ENCODE results near the gene PHLDA2.
A peak's percentile ranks its signal among the peaks of the same experiment; 100 is the strongest.

PHLDA2 gene, protein sequence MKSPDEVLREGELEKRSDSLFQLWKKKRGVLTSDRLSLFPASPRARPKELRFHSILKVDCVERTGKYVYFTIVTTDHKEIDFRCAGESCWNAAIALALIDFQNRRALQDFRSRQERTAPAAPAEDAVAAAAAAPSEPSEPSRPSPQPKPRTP
- 0.33 to 7.0 (median 2.6) reads per million in 17 experiments for total RNA-seq

DNA sequence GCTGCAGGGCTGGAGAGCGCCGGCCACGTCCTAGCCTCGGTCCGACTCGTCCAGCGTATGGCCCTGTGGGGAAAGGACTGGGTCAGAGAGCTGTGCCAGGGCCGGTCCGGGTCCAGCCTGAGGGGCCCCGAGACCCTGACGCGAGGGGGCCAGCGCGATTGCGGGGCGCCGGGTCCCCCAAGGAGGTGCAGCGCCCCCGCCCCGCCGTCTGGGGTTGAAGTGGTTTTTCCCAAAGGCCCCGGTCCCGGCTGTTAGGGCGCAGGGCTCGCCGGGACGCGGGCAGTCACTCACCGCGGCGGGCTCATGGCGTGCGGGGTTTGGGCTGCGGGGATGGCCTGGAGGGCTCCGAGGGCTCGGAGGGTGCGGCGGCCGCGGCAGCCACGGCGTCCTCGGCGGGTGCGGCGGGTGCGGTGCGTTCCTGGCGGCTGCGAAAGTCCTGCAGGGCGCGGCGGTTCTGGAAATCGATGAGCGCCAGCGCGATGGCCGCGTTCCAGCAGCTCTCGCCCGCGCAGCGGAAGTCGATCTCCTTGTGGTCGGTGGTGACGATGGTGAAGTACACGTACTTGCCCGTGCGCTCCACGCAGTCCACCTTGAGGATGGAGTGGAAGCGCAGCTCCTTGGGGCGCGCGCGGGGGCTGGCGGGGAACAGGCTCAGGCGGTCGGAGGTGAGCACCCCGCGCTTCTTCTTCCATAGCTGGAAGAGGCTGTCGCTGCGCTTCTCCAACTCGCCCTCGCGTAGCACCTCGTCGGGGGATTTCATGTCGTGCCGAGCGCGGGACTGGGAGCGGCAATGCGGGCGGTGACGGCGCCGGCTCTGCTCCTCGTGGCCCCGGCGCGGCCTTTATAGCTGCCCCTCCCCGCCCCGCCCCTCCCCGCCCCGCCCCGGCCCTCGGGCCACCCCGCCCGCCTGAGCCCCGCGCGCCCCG lies at the start of gene PHLDA2:
Gene PHLDA2, minus strand, starts transcription at position 816 of the 926 bp plus-strand sequence. Its CDS starts 56 bp downstream, at position 760.
- DNase-seq: peak; percentile 69 to 88 (median 77)

DNA sequence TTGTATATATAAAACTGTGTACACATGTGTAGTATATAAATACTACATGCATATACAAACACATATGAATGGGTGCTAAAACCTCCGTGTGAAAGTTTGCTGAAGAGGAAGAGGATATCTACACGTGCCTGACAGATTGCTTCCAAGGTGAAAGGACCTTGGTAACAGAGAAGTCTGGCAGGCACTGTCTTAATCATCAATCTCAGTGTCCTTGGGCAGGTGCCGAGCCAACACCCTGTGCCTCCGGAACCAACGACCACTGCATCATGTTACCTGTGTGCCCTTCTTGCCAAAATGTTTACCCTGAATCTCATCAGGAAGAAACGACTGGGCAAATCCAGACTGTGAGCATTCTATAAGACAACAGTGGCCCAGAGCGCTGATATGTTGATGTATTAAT lies 47.9 kb upstream of the PHLDA2 start:
- DNase-seq: no peak

DNA sequence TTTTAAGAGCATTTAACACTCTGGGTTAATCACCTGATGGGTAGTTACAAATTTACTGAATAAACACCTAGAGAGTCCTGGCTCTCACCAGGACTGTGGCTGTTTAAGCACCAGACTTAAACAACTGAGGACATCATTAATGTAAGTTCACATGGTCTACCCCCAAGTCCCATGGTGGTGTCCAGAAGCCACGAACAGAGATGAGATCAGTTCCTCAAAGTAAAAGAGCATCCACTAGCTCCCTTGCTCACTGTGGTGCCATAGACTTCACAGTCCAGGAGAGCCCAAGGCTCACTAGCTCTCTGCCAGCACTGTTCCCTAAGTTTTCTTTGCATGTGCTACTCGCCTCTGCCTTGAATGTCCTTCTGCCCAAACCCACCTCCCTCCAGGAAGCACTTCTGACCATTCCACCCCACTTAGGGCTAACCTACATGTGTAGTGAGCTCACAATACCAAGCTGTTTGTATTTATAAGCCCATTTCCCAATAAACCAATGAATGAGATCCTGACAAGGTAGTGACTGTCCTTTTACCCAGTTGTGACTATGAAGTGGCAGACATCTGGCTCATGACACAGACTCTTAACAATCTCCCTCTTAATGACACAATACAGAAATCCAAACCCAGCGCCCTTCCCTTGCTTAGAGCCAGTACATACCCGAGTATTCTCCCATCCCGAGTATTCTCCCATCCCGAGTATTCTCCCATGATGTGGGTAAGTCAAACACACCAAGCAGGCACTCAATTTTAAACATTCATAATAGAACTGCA lies 47.3 kb upstream of the PHLDA2 start:
- peak; percentile 16 to 39 (median 28) for DNase-seq

DNA sequence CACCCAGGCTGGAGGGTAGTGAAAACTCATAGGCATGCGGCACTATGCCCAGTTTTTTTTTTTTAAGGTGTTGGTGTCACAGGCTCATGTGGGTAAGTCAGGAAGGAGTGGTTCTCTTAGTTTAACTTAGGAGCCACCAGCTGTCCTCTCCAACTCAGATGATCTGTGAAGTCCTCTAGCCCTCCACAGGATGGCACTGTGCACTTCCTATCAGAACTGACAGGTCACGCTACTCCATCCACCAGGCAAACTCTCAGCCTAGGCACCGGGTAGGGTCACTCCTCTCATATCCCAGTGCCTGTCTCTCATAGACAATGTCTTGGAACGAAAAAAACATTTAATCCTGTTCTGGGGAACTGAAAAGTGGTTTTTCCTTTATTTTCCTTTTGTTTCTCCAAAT lies 46.4 kb upstream of the PHLDA2 start:
- DNase-seq: peak; percentile 41 to 70 (median 62)

DNA sequence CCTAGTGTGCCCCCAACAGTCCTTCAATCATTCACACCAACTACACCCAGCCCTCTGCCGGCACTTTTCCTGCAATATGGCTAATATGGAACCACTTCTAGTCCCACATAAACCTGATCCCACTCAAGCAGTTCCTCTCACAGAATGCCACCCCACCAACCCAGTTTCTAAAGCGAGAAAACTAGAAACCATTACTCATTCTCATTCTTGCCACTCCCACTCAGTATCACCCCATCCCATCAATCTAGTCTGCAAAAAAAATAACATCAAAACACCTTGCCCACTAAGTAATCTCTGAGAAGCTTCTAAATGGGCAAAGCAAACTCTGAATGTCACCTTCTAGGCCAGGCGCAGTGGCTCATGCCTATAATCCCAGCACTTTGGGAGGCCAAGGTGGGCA lies 45.1 kb upstream of the PHLDA2 start:
- no peak for DNase-seq

DNA sequence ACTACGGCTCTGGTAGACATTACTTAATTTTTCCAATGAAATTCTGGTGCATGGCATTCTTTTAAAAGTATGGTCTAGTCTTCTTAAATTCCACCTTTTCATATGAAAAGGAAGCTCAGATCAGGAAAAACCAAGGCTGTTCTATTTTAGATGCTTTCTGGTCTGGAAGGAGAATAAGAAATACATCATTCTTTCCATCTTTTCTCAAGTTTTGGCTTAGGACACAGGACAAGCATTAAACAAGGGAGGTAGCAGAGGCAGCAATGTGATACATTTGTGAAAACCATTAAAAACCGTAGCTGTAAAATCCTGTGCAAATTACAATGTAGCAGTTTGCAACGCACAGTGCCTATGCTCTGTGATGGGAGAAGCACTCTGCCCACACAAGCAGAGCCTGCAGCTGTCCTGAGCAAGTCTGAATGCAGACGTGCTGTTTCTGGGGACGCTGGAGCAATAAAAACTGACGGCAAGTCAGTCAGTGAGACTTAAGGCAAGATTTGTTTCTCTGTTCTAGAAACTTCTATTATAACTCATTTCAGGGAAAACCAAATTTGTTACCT lies 39.2 kb upstream of the PHLDA2 start:
- DNase-seq: no peak

DNA sequence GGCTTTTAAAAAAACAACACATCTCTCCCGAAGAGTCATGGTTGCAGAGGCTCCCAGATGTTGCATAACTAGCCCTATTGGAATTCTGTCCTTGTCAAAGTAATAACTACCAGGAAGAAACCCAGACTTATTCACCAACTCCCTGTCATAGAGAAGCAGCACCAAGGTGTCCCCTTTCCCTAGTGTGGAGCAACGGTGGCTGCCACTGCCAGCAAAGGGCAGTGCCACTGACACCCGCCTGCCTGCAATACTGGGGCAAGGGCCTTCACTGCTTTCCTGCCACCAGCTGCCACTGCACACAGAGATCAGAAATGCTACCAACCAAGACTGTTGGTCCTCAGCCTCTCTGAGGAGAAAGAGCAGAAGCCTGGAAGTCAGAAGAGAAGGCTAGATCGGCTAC lies 35.6 kb upstream of the PHLDA2 start:
- DNase-seq: no peak

DNA sequence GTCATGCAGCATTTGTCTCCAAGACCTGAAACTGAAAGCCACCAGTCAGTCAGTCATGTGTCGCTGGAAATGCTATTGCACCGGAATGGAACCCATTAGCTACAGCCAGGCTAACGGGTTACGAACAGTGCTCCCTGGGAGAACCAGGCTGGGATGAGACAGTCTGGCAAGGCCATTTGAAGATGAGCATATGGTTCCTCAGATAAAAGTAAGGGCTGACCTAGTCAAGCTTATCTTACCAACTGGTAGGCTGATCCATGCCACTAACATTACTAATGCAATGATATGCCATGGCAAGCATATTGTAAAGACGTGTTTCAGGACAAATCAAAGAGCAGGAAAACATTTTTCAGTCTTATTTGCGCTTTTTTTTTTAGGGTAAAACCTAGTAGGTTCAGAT lies 34.5 kb upstream of the PHLDA2 start:
- DNase-seq: no peak

DNA sequence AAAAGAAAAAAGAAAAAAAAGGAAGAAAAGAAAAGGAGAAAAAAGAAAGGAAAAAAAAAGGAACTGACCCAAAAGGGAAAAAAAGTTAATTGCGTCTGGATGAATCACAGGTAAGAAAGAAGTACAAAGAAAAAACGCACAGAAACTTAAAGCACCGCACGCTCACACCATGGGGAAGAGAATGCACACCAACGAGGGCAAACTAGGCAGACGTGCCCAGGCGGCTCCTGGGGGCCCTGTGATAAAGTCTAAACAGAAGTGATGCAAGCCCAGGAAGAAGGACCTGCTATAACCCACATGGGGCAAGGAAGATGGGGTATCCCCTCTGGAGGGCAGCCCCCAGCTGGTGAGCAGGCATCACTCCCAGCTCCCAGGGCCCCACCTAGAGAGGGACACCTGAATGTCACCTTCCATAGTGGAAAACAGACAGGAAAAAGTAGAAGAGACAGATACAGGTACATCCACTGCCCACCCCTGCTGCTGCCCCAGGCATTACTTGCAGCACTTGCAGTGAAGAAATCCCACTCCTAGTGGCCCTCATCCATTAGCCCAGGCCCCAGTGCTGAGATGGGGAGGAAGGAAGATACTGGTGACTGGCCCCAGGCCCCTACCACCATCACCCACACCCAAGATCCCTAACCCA lies 34.0 kb upstream of the PHLDA2 start:
- DNase-seq: no peak

DNA sequence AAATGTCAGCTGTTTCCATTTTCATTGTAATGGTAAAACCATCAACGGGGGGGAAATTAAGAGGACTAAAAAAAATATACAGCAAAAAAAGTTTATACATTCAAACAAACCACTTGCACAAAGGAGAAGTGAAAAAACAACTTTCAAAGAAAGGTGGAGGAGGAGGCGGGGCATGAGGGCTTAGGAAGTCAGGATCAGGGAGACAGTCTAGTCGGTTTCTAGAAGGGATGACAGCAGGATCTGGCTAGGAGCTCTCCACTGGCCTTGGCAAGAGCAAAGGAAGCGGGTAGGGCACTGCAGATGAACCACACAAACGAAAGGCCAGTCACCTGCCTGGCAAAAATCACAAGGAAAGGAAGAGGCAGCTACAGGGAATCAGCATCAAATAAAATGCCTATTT lies 31.9 kb upstream of the PHLDA2 start:
- DNase-seq: peak in 1 of 4 experiments; percentile 26

DNA sequence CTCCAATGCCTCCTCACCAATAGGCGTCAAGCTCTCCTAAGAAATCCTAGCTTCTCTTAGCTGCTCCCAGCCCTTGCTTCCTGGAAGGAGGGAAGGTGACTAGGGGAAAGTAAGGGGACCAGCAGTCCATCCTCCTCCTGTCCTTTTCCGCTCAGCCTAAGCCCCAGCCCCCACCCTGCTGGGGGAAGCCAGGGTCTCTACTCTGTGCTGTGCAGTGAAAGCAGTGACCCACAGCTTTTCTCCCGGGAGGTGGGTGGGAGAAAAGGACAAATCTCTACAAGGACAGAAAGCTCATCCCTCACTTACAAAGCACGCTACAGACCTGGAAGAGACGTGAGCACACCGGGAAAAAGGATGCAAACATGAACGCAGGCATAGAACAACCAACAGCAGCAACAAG lies 30.9 kb upstream of the PHLDA2 start:
- no peak for DNase-seq

DNA sequence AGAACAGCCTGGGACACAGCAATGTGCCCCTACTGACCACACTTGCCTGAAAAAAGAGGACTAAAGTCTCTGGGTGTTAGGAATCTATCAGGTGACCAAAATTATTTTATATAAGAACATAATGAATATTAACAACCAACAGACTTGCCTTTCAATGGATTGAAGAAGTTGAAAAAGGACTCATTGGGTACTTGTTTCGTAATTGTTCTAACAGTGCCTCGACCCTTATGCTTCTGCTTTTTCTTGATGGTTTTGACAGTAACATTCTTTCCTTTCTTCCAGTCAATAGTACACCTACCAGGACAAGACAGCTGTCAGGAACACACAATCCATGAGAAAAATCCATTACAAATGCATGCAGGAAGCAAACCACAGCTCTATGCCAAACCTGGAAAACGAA lies 29.0 kb upstream of the PHLDA2 start:
- DNase-seq: peak in 2 of 4 experiments; percentile 40 to 49

DNA sequence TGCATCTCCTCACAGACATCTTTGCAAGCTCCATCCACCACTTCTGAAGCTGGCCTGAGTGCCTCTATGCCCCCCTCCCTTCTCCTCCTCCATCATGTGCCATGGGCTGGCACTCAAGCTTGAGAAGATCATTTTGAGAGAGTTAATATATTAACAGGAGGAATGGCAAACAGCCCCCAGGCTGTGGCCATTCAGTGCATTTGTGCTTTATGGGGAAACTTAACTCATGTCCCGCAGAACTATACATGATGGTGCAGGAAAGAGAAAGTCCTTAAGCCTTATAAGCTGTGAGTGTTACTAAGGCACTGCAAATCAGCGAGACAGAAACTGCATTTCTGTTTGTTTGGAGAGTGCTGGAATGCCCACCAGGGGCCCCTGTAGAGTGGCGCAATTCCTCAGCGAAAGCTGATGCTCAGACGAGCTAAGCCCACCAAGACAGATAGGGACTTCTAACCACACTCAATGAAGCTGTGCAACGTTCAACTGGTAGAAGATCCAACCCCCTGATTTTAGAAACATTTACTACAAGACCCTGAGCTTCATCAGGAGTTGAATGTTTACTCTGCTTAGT lies 26.8 kb upstream of the PHLDA2 start:
- no peak for DNase-seq

DNA sequence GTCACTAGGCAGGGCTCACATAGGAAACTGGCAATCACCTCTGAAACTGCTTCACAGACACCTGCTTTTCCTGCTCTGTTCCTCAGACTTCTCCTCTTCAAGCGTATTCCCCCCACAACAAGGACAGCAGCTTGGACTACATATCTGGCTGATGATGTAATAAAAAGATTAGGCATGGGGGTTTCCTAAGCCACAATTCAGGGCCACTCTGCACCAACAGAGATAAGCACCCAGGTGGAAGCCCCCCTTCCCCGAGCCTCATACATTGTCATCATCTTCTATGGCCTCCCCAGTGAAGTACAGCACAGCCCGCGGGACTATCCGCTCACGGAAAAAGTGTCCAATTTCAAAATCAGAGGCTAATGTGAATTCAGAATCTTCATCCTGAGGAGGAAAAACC lies 25.0 kb upstream of the PHLDA2 start:
- DNase-seq: no peak

DNA sequence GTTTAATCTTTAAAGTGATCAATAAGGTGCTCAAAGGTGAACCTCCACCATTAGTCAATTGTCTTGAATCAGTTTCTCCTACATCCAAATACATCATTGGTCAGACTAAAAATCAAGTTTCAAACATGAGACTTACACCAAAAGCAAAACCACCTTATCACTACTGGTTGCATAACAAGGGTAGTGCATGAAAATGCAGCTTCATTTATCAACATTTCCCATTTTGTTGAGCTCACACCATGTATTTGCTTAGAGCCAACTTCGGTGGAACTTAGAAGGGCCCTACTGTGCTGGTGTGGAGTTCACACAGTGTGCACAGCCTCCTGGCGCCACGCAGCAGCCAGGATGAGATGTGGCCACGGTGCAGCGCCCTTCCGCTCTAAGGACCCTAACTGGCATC lies 23.1 kb upstream of the PHLDA2 start:
- no peak for DNase-seq

DNA sequence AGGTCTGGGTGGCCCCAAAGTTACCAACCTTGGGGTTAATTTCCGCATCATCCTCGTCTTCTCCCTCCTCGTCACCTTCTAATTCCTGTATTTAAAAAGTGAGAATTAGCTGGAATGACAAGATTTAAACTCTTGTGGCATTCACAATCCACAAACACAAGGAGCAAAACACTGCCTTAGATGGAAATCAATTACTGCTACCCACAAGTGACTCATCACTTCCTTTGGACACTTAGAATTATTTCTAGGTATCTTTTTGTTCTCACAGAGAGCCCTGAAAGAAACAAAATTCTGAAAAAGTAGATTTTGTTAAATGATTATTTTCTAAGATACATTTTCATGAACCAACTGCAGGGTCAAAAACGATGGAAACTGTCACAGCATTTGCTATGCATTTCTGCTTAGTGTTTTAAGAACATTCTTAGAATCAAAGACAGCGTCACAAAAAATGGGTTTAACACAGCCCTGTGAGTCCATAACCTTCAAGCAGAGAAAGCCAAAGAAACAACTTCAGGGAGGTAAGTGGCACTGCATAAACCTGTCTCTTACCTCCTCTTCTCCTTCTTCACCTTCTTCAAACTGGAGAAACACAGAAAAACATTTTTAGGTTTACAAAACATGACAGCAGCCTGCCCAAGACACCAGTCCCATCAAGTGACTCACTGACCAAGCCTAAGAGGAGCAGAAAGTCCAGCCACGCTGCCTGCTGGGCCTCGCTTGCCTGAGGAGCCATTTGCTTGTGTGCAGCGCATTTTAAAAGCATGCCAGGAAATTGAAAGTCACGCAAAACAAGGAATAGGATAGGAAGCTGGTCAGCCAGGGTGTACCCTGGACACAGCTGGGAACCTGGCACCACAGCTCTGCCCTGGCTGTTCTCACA lies 22.3 kb upstream of the PHLDA2 start:
- no peak for DNase-seq

DNA sequence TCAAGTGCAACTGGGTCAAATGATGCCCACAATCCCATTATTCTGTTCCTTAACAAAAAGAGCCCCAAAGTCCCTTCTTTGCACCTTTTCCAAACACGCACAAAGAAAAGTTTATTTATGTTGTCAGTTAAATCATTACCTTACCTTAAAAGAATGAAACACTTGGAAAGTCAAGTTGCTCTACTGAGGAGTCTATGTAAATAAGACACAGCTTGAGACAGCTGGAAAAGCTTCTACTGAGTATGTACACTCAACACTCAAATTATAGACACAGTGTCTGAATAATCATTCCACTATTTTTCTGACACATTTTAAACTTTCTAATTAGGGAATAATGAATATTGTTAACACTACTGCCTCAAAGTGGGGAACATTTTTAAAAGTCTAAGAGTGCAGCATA lies 21.6 kb upstream of the PHLDA2 start:
- DNase-seq: no peak

DNA sequence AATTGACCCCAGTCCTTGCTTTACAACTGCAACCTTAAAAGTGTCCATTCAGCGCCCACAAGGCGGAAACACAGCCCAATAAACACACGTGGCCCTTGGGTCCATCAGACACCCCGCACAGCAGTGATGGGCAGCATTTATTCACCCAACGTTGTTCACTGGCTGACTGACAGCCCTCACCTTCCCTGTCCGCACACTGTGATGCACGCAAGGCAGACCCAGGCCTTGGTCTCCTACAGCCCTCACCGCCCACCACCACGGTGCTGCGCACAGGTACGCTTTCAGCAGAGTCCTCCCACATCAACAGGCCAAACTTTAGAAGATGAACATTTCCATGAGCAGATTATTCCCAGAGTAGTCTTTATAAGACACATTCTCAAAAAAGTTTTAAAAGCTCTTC lies 20.7 kb upstream of the PHLDA2 start:
- DNase-seq: no peak

DNA sequence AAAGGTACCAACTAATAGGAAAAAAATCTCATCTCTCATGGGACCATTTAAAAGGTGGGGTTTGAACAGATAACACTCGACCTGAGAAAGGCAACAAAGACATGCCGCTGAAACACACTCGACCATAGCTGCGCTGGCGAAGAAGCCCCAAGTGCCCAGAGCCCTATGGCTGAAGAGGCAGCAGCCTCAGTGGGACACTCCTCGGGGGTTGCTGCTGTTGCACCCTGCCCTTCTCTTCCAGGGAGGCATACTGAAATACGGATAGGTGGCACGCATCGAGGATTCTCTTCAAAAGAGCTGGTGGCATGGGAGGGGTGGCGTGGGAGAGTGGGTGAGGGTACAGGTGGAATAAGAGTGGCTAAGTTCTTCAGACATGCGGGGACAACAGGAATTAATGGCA lies 18.5 kb upstream of the PHLDA2 start:
- no peak for DNase-seq

DNA sequence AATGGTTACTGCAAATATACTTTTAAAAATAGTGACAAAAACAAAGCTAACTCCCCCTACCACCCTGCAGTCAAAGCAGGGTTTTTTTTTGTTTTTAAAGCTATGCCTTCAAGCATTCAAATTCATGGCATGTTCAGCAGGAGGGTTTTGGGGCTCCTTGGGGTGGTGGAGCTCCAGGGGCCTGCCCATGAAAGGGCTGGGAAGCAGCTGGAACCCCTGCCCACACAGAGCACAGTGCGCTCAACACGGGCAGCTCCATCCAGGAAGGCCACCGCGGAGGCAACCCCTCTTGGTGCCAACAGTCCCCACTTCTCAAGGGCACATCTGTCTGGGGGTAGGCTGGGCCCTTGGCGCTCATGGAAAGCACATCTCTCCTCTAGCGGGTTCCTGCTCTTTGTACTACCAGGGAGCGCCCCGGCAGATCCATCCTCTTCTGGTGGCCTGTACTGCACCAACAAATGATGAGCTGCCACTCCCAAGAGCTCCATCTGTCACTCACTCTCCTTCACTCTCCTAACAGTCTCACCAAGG lies 16.6 kb upstream of the PHLDA2 start:
- DNase-seq: no peak

All from suppressor macrophage (primary cell).